IPS DF 4.7 (cell line): Measurements from ENCODE around the gene UGT1A7.

Experiments used
- DNase-seq: peaks from one replicate; pipeline ENCODE4 v3.0.0-alpha.2; 2013; ENCODE audit warnings: low spot score; ENCODE audit errors: extremely low read depth

UGT1A7 gene

DNA sequence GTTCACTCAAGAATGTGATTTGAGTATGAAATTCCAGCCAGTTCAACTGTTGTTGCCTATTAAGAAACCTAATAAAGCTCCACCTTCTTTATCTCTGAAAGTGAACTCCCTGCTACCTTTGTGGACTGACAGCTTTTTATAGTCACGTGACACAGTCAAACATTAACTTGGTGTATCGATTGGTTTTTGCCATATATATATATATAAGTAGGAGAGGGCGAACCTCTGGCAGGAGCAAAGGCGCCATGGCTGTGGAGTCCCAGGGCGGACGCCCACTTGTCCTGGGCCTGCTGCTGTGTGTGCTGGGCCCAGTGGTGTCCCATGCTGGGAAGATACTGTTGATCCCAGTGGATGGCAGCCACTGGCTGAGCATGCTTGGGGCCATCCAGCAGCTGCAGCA, 78.3 kb downstream of the UGT1A7 start, which contains the start of gene UGT1A1:
UGT1A1 (plus strand) TSS at position 228 of the 400 bp plus-strand sequence; CDS start at position 246, 18 bp downstream.
- DNase-seq, result no peak

DNA sequence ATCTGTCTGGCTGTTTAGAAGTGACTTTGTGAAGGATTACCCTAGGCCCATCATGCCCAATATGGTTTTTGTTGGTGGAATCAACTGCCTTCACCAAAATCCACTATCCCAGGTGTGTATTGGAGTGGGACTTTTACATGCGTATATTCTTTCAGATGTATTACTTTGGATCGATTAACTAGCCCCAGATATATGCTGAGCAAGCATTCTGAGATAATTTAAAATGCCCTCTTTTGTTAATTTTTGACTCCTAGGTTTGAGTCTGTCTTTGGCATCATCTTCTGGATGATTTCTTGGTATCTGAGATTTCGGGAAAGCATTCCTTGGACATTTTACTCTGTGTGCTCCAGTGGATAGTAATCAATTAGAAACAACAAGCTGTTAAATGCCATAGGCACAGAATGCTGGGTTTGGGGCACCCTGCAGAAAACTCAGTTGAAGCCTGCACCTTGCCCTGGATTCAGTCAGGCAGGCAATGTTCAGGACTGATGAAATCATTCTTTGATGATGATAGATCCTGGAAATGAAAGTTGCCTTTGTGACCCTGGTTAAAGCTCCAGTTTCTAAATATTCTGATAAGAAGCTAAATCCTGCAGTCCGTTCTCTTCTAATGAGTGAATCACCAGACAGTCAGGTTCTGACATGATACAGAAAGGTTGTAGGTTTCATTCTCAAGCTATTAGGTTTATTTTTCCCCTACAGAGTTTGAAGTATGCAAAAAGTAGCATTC, 79.5 kb downstream of the UGT1A7 start:
- no peak for DNase-seq

DNA sequence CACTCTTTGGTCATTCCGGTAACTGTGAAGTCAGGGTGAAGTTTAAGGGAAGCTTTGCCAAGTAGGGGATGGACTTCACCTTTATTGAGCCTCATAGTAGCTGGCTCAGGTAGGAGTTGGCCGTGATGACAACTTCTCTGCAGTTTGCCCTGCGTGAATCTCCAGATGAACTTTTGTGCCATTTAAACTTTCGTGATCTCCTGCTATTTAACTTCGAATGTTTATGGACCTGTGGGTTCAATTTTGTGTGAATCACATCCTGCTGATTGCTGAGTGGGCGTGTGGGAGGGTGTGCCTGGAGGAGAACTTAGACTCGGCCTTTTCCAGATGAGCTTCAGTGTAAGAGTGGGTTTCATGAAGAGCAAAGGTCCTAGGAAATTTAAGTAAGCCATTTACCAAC, 82.6 kb downstream of the UGT1A7 start:
- DNase-seq, result no peak

DNA sequence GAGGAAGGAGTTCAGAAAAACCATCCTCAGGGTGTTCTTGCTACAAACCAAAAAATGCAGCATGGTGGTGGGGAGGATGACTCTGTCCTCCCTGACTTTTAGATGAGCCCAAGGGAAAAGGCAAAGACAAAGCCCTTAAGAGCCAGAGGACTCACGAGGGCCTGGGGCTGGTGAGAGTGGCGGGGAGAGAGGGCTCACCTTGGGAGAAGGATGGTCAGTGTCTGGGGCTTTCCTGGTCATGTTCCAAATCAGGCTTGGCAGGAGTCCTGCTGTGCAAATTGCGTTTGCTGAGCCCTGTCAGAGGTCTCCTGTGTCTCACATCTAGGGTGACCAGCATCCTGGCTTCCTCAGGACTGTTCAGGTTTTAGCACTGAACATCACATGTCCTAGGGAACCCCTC, 83.1 kb downstream of the UGT1A7 start:
- no peak for DNase-seq

DNA sequence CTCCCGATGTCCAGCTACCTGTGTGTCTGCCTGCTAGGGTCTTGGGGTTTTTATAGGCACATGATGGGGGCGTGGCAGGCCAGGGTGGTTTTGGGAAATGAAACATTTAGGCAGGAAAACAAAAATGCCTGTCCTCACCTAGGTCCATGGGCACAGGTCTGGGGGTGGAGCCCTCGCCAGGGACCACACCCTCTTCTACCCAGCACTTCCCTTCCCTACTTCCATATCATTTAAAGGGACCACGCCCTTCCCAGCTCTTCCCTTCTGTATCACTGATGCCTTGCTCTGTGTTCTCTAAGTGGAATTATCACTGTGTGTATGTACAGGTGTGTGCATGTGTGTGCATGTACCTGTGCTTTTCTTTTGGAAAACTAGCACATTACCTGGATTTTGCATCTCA, 84.7 kb downstream of the UGT1A7 start:
- DNase-seq, result no peak

DNA sequence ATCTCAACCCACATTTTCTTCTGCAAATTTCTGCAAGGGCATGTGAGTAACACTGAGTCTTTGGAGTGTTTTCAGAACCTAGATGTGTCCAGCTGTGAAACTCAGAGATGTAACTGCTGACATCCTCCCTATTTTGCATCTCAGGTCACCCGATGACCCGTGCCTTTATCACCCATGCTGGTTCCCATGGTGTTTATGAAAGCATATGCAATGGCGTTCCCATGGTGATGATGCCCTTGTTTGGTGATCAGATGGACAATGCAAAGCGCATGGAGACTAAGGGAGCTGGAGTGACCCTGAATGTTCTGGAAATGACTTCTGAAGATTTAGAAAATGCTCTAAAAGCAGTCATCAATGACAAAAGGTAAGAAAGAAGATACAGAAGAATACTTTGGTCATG, 86.4 kb downstream of the UGT1A7 start:
- no peak for DNase-seq

DNA sequence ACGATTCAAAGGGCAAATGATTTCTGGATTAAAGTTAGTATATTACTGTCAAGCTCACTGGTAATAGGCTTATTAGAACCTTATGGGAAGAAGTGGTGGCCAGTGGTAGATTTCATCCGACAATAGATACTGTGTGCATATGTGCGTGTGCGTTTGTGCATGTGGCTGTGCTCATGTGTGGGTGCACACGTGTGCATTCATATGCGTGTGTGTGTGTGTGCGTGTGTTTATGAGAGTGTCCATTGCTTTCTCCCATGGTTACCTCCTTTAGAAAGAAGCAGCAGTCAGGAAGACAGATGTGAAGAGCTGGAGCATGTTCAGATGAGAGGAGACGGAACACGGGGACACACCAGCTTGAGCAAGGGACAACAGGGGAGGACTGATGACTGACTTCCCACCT, 87.6 kb downstream of the UGT1A7 start:
- DNase-seq, result no peak

DNA sequence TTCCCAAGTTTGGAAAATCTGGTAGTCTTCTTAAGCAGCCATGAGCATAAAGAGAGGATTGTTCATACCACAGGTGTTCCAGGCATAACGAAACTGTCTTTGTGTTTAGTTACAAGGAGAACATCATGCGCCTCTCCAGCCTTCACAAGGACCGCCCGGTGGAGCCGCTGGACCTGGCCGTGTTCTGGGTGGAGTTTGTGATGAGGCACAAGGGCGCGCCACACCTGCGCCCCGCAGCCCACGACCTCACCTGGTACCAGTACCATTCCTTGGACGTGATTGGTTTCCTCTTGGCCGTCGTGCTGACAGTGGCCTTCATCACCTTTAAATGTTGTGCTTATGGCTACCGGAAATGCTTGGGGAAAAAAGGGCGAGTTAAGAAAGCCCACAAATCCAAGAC, 90.5 kb downstream of the UGT1A7 start:
- no peak for DNase-seq

DNA sequence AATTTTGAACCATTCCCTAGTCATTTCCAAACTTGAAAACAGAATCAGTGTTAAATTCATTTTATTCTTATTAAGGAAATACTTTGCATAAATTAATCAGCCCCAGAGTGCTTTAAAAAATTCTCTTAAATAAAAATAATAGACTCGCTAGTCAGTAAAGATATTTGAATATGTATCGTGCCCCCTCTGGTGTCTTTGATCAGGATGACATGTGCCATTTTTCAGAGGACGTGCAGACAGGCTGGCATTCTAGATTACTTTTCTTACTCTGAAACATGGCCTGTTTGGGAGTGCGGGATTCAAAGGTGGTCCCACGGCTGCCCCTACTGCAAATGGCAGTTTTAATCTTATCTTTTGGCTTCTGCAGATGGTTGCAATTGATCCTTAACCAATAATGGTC, 90.9 kb downstream of the UGT1A7 start:
- DNase-seq, result no peak

DNA sequence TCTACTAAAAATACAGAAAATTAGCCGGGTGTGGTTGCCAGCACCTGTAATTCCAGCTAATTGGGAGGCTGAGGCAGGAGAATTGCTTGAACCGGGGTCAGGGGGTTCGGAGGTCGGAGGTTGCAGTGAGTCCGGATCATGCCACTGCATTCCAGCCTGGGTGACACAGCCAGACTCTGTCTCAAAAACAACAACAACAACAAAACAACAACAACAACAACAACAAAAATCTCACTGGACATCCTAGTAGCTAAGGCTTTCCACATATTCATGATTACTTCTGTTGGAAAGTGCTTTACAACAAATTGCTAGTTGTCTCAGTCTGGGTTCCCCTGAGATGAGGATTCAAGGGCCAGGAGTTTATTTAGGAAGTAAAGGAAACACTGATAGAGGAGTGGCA, 92.2 kb downstream of the UGT1A7 start:
- no peak for DNase-seq

DNA sequence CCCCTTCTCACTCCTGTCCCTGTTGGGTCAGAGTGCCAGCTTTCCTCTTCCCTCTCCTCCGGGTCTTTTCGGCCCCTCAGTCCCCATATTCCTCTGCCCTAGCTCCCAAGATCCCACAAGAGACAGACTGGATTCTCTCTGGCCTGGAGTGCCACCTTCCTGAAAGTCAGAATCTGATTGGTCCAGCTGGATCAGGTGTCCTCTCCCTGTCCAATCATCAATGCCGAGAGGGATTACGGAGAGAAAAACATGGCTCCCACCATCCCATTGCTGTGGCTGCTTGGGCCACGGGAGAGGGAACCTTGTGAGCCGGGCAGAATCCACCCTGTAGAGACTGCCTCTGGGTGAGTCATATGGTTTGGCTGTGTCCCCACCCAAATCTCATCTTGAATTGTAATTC, 93.7 kb downstream of the UGT1A7 start:
- no peak for DNase-seq

DNA sequence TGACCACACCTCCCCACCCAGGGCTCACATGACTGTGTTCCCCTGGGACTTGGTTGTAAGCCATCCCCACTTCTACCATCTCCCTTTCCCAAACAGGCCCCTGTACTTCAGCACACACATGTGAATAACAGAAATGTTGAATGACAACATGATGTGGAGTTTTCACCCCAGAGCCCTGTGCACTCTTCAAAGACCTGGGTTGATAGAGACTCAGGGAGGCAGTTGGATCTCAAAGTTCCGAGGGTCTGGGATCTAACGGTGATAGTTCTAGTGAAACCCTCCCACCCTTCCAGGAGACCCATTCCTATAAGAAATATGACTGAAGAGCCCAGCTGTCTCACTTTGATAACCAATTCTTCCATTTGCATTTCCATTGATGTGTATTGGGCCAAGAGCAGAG, 96.3 kb downstream of the UGT1A7 start, which contains the start of gene MROH2A:
MROH2A (plus strand) TSS at position 301 of the 400 bp plus-strand sequence. CDS start 1,029 bp downstream, outside the sequence.
- DNase-seq, result no peak

DNA sequence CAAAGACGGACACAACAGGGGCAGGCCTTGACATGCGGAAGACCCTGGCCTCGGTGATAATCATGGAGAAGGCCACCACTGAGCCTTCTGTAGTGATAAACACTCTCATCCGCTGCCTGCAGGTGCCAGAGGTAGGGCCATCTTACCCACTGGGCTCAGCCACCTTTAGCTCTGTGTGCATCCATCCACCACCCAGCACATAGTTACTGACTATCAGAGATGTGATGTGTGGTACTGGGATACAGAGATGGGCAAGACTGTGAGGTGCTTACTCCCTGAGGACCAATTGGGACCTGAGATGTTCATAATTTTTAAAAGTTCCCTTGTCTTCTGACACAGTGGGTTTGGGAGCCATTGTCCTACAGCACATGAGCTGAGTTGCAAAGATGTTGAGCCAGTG, 98.0 kb downstream of the UGT1A7 start:
- no peak for DNase-seq

DNA sequence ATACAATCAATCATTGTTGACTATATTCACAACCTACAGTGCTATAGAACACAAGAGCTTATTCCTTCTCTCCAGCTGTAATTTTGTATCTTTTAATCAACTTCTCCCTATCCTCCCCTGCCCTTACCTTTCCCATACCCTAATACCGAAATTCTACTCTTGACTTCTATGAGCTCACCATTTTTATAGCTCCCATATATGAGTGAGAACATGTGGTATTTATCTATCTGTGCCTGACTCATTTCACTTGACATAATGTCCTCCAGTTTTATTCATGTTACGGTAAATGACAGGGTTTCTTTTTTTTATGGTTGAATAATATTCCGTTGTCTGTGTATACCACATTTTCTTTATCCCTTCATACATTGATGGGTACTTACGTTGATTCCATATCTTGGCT, 99.1 kb downstream of the UGT1A7 start:
- DNase-seq, result no peak

DNA sequence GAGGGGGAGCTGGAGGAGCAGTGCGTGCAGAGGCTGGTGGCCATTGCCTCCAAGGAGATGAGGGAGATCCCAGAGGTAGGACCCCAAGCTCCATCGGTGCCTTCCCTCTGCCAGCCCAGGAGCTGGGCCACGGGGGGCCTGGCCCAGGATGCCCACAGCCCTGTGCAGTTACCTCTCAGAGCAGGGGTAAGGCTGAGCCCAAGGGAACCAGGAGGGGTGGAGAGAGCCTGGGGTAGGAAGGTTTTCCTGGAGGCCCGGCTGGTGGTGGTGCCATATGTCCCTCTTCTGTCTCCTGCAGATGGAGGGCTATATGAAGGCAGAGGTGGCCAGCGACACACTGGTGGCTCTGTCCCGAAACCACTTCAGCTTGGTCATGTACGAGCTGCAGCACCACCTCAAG, 107.9 kb downstream of the UGT1A7 start:
- DNase-seq, result no peak

DNA sequence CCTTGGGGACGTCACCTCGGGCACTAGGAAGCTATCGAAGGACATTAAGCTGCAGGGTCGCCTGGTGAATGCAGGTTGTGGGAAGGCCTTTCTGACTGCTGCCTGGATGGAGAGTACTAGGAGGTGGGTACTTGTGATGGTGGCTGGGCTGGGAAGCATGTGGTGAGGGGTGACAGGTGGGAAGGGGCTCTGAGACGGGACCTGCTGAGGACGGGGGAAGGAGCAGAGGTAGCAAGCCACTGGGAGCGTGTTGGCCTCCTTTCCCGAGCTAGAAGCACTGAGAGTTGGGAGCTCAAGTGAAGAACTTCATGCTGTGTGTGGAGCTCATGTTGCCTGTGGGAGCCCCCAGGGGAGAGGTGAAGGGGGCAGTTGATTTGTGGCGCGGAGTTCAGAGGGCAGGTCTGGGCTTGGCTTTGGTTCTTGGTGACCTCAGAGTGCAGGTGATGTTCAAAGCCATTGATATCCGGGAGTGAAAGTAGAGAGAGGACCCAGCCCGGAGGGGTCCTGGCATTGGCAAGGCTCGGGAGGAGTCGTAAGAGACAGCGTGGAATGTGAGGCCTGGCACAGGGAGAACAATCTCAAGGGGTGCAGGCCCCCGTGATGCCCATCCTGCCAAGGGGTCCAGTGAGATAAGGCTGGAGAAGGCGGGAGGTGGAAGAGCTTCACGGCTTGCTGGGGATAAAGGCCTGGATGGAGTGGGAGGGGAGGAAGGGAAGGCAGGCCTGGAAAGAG, 109.6 kb downstream of the UGT1A7 start:
- no peak for DNase-seq

DNA sequence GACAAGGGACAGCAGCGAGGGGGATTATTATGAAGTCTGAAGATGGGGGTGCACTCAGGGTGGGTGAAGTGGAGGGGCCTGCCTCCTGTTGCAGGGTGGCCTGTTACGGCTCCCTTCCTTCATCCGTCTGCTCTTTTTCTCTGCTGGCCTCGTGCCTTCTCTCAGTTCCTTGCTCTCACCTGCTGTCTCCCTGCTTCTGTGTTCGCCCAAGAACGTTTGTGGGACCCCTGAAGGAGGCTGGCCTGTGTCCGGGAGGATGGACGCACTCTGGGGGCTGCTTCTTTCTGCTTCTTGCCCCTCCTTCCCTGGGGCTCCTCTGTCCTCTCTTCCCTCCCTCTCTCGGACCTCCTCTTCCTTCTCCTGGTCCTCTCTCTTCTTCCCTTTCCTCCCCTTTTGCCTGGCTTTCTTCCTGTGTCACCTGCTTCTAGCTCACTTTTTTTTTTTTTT, 110.2 kb downstream of the UGT1A7 start:
- DNase-seq, result no peak

DNA sequence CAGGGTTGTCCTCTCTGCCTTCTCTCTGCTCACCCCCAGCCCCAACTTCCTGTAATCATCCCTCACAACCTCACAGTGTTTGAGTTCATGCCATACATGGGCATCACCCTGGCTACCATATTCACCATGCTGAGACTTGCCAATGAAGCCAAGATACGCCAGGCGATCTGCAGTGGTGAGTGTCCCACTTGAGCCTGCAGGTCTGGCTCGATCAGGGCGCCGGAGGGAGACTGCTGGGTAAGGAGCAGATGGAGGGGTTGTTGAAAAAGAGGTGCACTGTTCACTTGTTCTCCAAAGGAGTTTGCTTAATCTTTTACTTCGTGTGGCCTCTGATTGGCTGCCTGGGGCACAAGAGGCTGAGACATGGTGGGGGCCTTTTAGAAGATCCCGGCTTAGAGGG, 111.0 kb downstream of the UGT1A7 start:
- DNase-seq, result no peak

DNA sequence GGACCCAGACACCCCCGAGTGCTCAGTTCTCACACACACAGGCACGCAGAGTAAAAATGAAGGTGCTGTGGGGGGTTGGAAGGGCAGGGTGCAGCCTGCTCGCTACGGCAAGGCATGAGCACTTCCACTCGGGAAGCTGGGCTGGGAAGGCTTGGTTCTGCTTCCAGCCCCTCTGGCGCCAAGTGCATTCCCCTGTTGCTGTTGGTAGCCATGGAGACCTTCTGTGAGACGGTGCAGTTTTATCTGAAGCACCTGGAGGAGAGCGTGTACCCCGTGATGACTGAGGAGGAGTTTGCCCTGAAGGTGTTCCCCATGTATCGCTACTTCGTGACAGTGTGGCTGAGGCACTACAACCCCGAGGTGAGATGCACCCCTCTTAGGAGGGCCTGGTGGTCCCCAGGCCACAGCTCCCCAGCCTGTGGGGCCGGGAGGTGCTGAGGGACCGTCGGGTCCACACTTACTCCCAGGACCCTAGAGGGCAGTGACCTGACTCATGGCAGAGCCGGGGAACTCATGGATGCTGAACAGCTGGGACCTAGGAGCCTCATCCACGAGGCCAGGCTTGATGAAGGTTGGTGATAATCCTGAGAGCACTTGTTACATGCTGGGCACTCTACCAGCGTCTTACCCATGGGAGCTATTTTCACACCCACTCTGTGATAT, 111.9 kb downstream of the UGT1A7 start:
- DNase-seq, result no peak

DNA sequence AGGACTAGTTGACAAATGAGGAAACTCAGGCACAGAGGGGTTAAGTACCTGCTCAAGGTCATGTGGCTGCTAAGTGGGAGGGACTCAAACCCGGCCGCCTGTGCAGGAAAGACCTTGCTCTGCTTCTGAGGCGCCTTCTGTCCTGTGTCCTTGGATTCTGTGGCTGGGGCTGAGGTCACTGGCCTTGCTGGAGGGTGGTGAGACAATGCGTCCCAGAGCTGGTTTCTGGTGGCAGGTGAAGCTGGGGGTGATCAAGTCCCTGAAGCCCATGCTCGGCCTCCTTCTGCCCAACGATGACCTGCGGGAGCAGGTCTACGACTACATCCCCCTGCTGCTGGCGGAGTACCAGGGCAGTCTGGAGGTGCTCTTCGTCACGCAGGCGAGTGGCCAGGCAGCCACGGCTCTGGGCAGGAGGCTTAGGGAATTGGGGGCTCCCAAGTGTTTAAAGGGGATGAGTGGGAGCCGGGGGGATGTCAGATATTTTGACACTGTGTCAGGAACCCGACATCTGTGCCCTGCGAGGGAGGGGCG, 112.5 kb downstream of the UGT1A7 start:
- no peak for DNase-seq

DNA sequence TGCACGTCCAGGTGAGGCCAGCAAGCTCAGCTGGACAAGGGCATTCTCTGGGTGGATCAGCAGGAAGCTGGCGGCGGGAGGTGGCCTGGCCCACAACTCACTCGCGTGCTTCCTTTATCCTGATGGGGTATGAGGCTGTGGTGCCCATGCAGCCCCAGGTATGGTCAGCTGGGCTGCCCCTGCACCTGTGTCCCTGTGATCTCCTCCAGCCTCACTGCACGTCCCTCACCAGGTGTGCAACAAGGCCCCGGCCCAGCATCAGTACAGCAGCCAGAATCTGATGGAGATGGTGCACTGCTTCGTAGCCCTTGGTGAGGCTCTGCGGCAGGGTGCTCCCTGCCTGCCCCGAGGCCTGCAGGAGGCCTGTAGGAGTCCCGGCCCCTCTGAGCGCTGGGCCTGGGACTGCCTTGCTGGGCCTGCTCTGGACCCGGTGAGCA, 114.1 kb downstream of the UGT1A7 start:
- no peak for DNase-seq

DNA sequence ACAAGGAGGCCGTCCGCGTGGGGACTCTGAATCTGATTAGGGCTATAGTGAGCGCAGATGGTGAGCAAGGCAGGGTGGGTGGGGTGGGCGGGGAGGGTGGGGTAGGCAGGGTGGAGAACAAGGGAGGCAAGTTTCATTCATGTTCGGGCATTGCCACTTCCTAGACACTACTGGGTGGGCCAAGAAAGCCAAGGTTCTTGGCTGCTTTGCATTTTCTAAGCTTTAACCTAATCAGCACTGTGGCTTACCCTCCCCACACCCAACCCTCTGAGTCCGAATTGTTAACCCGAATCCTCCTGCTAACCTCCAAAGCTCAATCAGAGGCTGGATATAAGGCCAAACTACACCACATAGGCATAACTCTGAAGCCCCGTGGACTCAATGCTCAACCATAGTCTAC, 114.6 kb downstream of the UGT1A7 start:
- DNase-seq, result no peak
